WTC11 (cell line): Measurements from ENCODE around the gene ATP2A1. TPM values are rescaled to one million over a fixed set of nuclear protein-coding genes. Genes with fewer than 3 reads are reported as not detected.

ENCODE experiments used
- ATAC-seq: fragments of 200-7000 bp; cut with Tn5 transposase; 2 replicates; pipeline ENCODE4 v1.10.0; 2021; ENCODE audit warnings: mild to moderate bottlenecking, moderate library complexity
- CTCF ChIA-PET: fragments of 300-600 bp; sonication (Branson Sonifier 250); formaldehyde crosslinking; loops from one replicate; lab custom pipeline; 2021; ENCODE audit warnings: antibody characterized with exemption; lab: Charles Lee
- POLR2A ChIA-PET: fragments of 350-600 bp; sonication (Branson Sonifier 250); formaldehyde crosslinking; loops from one replicate; lab custom pipeline; 2021; ENCODE audit warnings: antibody characterized with exemption; lab: Charles Lee
- DNase-seq: peaks from one replicate; pipeline ENCODE4 v3.0.0; 2021; ENCODE audit warnings: low spot score
- H3K27ac Mint-ChIP-seq: 2 replicates; pipeline ENCODE4 v1.8.0; 2021; ENCODE audit warnings: mixed read lengths
- H3K27me3 Mint-ChIP-seq: 2 replicates; pipeline ENCODE4 v1.8.0; 2021; ENCODE audit warnings: low read depth, mild to moderate bottlenecking, moderate library complexity, mixed read lengths
- H3K36me3 Mint-ChIP-seq: 2 replicates; pipeline ENCODE4 v1.8.0; 2021; ENCODE audit warnings: mixed read lengths
- H3K4me1 Mint-ChIP-seq: 2 replicates; pipeline ENCODE4 v1.8.0; 2022; ENCODE audit warnings: mixed read lengths
- H3K4me3 Mint-ChIP-seq: 2 replicates; pipeline ENCODE4 v1.8.0; 2021; ENCODE audit warnings: mild to moderate bottlenecking, moderate library complexity, mixed read lengths
- H3K9me3 Mint-ChIP-seq: 2 replicates; pipeline ENCODE4 v1.8.0; 2021; ENCODE audit warnings: mixed read lengths
- CREB1 ChIP-seq: sonication (generic); formaldehyde crosslinking; IDR thresholded peaks from 2 replicates; pipeline ENCODE4 v1.8.0; 2023; ENCODE audit warnings: mild to moderate bottlenecking, missing genetic modification reagents
- EMX1 ChIP-seq: fragments of 250-450 bp; sonication (Bioruptor Pico); IDR thresholded peaks from 2 replicates; pipeline ENCODE4 v1.8.0; 2021; ENCODE audit warnings: mild to moderate bottlenecking
- KAT7 ChIP-seq: sonication (generic); formaldehyde crosslinking; IDR thresholded peaks from 2 replicates; pipeline ENCODE4 v1.8.1; 2023; ENCODE audit warnings: missing genetic modification reagents, mild to moderate bottlenecking, borderline replicate concordance
- NFE2L1 ChIP-seq: sonication (generic); formaldehyde crosslinking; IDR thresholded peaks from 2 replicates; pipeline ENCODE4 v1.8.1; 2023; ENCODE audit warnings: missing genetic modification reagents
- NR3C1 ChIP-seq: sonication (generic); formaldehyde crosslinking; conservative IDR thresholded peaks from 2 replicates; pipeline ENCODE4 v1.8.1; 2023; ENCODE audit warnings: low read depth, mild to moderate bottlenecking, missing genetic modification reagents
- OVOL2 ChIP-seq: fragments of 250-450 bp; sonication (Bioruptor Pico); IDR thresholded peaks from 2 replicates; pipeline ENCODE4 v1.9.0; 2021; ENCODE audit warnings: mild to moderate bottlenecking, borderline replicate concordance
- RELA ChIP-seq: sonication (generic); formaldehyde crosslinking; IDR thresholded peaks from 2 replicates; pipeline ENCODE4 v1.8.1; 2022; ENCODE audit warnings: missing genetic modification reagents, mild to moderate bottlenecking, borderline replicate concordance
- TEAD1 ChIP-seq: sonication (generic); formaldehyde crosslinking; IDR thresholded peaks from 2 replicates; pipeline ENCODE4 v1.8.0; 2022; ENCODE audit warnings: mild to moderate bottlenecking, missing genetic modification reagents
- TP53 ChIP-seq: sonication (generic); formaldehyde crosslinking; IDR thresholded peaks from 2 replicates; pipeline ENCODE4 v1.8.1; 2023; ENCODE audit warnings: mild to moderate bottlenecking, missing genetic modification reagents
- ZNF138 ChIP-seq: sonication (generic); formaldehyde crosslinking; conservative IDR thresholded peaks from 2 replicates; pipeline ENCODE4 v1.8.1; 2022; ENCODE audit warnings: mild to moderate bottlenecking, moderate library complexity, missing genetic modification reagents
- ZNF423 ChIP-seq: fragments of 250-450 bp; sonication (Bioruptor Pico); IDR thresholded peaks from 2 replicates; pipeline ENCODE4 v2.1.2; 2022; ENCODE audit warnings: mild to moderate bottlenecking, moderate library complexity
- total RNA-seq: library from RNA; stranded (reverse); gene quantifications from 3 replicates; pipeline ENCODE4 v1.2.3, GENCODE V29; 2021
- TF ChIP-seq, protein P1 (sequence below): sonication (generic); formaldehyde crosslinking; conservative IDR thresholded peaks from 2 replicates; pipeline ENCODE4 v1.8.1; 2022; ENCODE audit warnings: mild to moderate bottlenecking, missing genetic modification reagents
- TF ChIP-seq, protein P2 (sequence below): sonication (generic); formaldehyde crosslinking; IDR thresholded peaks from 2 replicates; pipeline ENCODE4 v1.8.1; 2022; ENCODE audit warnings: low read depth, mild to moderate bottlenecking, moderate library complexity, missing genetic modification reagents, borderline replicate concordance
- TF ChIP-seq, protein P3 (sequence below): fragments of 250-450 bp; sonication (Bioruptor Pico); IDR thresholded peaks from 2 replicates; pipeline ENCODE4 v1.9.0; 2021; ENCODE audit warnings: moderate library complexity, mild to moderate bottlenecking, inconsistent platforms, borderline replicate concordance
- TF ChIP-seq, protein P4 (sequence below): sonication (generic); formaldehyde crosslinking; IDR thresholded peaks from 2 replicates; pipeline ENCODE4 v1.8.1; 2023; ENCODE audit warnings: mild to moderate bottlenecking, missing genetic modification reagents, moderate library complexity
- TF ChIP-seq, protein P5 (sequence below): fragments of 250-450 bp; sonication (Bioruptor Pico); IDR thresholded peaks from 2 replicates; pipeline ENCODE4 v1.9.0; 2021; ENCODE audit warnings: mild to moderate bottlenecking
- TF ChIP-seq, protein P6 (sequence below): sonication (generic); formaldehyde crosslinking; IDR thresholded peaks from 2 replicates; pipeline ENCODE4 v1.8.0; 2022; ENCODE audit warnings: mild to moderate bottlenecking, missing genetic modification reagents
- TF ChIP-seq, protein P7 (sequence below): sonication (generic); formaldehyde crosslinking; IDR thresholded peaks from 2 replicates; pipeline ENCODE4 v1.8.1; 2023; ENCODE audit warnings: mild to moderate bottlenecking, missing genetic modification reagents, moderate library complexity
- TF ChIP-seq, protein P8 (sequence below): sonication (generic); formaldehyde crosslinking; IDR thresholded peaks from 2 replicates; pipeline ENCODE4 v1.8.1; 2023; ENCODE audit warnings: mild to moderate bottlenecking, missing genetic modification reagents, borderline replicate concordance

ATP2A1 gene
- total RNA-seq, 1 experiment from 2014 or later, result 6.4 TPM

DNA sequence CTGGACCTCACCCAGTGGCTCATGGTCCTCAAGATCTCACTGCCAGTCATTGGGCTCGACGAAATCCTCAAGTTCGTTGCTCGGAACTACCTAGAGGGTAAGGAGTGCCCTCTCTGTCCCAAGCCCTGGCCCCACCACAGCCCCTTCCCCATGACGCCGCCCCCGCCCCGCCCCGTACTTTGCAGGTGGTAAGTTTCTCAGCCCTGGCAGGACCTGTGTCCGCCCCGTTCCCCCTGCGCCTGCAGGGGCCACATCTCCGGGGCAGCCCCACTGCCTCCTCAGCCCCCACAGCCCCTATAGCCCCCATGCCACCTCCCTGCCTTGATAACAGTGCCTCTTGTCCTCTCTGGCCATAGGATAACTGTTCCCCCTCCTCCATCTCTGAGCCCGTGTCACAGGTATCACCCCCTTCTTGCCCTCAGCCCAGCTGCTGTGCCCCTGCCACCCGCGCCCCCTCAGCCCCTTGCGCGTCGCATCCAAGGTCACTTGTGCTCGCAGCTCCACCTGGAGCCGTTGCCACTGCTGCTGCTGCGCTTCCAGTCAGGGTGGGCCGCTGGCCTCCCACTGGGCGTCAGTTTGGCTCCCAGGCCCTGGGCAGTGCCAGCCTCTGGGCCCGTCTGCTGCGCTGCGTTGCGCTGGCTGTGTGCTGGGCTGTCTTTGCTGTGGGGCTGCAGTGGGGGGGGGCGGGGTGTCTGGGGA, 25.2 kb downstream of the ATP2A1 start:
- DNase-seq, result no peak
- no peak for TF ChIP-seq KAT7 (CRISPR knock-in tag)
- TF ChIP-seq, protein P1, sequence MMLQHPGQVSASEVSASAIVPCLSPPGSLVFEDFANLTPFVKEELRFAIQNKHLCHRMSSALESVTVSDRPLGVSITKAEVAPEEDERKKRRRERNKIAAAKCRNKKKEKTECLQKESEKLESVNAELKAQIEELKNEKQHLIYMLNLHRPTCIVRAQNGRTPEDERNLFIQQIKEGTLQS (CRISPR knock-in tag), result no peak
- TF ChIP-seq, protein P2, sequence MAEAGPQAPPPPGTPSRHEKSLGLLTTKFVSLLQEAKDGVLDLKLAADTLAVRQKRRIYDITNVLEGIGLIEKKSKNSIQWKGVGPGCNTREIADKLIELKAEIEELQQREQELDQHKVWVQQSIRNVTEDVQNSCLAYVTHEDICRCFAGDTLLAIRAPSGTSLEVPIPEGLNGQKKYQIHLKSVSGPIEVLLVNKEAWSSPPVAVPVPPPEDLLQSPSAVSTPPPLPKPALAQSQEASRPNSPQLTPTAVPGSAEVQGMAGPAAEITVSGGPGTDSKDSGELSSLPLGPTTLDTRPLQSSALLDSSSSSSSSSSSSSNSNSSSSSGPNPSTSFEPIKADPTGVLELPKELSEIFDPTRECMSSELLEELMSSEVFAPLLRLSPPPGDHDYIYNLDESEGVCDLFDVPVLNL (CRISPR knock-in tag), result no peak
- TF ChIP-seq, protein P3, sequence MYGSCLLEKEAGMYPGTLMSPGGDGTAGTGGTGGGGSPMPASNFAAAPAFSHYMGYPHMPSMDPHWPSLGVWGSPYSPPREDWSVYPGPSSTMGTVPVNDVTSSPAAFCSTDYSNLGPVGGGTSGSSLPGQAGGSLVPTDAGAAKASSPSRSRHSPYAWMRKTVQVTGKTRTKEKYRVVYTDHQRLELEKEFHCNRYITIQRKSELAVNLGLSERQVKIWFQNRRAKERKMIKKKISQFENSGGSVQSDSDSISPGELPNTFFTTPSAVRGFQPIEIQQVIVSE (CRISPR knock-in tag), result no peak
- TF ChIP-seq RELA (CRISPR knock-in tag), result no peak
- TF ChIP-seq NR3C1 (CRISPR knock-in tag), result no peak
- TF ChIP-seq OVOL2 (CRISPR knock-in tag), result no peak
- no peak for TF ChIP-seq TP53
- TF ChIP-seq CREB1 (CRISPR knock-in tag), result no peak
- TF ChIP-seq, protein P4, sequence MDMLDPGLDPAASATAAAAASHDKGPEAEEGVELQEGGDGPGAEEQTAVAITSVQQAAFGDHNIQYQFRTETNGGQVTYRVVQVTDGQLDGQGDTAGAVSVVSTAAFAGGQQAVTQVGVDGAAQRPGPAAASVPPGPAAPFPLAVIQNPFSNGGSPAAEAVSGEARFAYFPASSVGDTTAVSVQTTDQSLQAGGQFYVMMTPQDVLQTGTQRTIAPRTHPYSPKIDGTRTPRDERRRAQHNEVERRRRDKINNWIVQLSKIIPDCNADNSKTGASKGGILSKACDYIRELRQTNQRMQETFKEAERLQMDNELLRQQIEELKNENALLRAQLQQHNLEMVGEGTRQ (CRISPR knock-in tag), result no peak
- no peak for TF ChIP-seq ZNF138
- TF ChIP-seq, protein P5, sequence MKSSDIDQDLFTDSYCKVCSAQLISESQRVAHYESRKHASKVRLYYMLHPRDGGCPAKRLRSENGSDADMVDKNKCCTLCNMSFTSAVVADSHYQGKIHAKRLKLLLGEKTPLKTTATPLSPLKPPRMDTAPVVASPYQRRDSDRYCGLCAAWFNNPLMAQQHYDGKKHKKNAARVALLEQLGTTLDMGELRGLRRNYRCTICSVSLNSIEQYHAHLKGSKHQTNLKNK (CRISPR knock-in tag), result no peak
- TF ChIP-seq, protein P6, sequence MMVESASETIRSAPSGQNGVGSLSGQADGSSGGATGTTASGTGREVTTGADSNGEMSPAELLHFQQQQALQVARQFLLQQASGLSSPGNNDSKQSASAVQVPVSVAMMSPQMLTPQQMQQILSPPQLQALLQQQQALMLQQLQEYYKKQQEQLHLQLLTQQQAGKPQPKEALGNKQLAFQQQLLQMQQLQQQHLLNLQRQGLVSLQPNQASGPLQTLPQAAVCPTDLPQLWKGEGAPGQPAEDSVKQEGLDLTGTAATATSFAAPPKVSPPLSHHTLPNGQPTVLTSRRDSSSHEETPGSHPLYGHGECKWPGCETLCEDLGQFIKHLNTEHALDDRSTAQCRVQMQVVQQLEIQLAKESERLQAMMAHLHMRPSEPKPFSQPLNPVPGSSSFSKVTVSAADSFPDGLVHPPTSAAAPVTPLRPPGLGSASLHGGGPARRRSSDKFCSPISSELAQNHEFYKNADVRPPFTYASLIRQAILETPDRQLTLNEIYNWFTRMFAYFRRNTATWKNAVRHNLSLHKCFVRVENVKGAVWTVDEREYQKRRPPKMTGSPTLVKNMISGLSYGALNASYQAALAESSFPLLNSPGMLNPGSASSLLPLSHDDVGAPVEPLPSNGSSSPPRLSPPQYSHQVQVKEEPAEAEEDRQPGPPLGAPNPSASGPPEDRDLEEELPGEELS (CRISPR knock-in tag), result no peak
- no peak for TF ChIP-seq EMX1
- TF ChIP-seq ZNF423, result no peak
- no peak for TF ChIP-seq NFE2L1 (CRISPR knock-in tag)
- TF ChIP-seq TEAD1 (CRISPR knock-in tag), result no peak
- TF ChIP-seq, protein P7, sequence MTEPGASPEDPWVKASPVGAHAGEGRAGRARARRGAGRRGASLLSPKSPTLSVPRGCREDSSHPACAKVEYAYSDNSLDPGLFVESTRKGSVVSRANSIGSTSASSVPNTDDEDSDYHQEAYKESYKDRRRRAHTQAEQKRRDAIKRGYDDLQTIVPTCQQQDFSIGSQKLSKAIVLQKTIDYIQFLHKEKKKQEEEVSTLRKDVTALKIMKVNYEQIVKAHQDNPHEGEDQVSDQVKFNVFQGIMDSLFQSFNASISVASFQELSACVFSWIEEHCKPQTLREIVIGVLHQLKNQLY (CRISPR knock-in tag), result no peak
- TF ChIP-seq, protein P8, sequence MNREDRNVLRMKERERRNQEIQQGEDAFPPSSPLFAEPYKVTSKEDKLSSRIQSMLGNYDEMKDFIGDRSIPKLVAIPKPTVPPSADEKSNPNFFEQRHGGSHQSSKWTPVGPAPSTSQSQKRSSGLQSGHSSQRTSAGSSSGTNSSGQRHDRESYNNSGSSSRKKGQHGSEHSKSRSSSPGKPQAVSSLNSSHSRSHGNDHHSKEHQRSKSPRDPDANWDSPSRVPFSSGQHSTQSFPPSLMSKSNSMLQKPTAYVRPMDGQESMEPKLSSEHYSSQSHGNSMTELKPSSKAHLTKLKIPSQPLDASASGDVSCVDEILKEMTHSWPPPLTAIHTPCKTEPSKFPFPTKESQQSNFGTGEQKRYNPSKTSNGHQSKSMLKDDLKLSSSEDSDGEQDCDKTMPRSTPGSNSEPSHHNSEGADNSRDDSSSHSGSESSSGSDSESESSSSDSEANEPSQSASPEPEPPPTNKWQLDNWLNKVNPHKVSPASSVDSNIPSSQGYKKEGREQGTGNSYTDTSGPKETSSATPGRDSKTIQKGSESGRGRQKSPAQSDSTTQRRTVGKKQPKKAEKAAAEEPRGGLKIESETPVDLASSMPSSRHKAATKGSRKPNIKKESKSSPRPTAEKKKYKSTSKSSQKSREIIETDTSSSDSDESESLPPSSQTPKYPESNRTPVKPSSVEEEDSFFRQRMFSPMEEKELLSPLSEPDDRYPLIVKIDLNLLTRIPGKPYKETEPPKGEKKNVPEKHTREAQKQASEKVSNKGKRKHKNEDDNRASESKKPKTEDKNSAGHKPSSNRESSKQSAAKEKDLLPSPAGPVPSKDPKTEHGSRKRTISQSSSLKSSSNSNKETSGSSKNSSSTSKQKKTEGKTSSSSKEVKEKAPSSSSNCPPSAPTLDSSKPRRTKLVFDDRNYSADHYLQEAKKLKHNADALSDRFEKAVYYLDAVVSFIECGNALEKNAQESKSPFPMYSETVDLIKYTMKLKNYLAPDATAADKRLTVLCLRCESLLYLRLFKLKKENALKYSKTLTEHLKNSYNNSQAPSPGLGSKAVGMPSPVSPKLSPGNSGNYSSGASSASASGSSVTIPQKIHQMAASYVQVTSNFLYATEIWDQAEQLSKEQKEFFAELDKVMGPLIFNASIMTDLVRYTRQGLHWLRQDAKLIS, result no peak
- TF ChIP-seq, all 79 proteins: peak for 0
- ATAC-seq, result no peak
- H3K4me1 Mint-ChIP-seq, result no peaks in the 10 kb centered on the region
- no peaks in the 10 kb centered on the region for H3K27me3 Mint-ChIP-seq
- H3K4me3 Mint-ChIP-seq, result no peak overlapping the region
- H3K9me3 Mint-ChIP-seq, result no peaks in the 10 kb centered on the region
- ChIA-PET CTCF (interaction anchor here (0.5 kb wide), 1 partner anchor 16 kb away, joined by 3 read pairs; no protein-coding TSS in a partner anchor), POLR2A (interaction anchor here (0.5 kb wide), 1 partner anchor 11 kb away, joined by 3 read pairs; no protein-coding TSS in a partner anchor)
- no peak overlapping the region for H3K27ac Mint-ChIP-seq
- H3K36me3 Mint-ChIP-seq, result no peaks in the 10 kb centered on the region
